GM18505 (cell line): Measurements from ENCODE around the gene RBM4B.

ENCODE experiments used
- ATAC-seq: cut with Tn5 transposase; IDR thresholded peaks from one replicate; pipeline ENCODE4 v1.9.1; 2021; ENCODE audit not compliant: unreplicated experiment
- POLR2A ChIP-seq: IDR thresholded peaks from 4 replicates; pipeline ENCODE4 v1.6.1; 2011; ENCODE audit warnings: borderline replicate concordance; ENCODE audit not compliant: insufficient read depth, insufficient read length; ENCODE audit errors: extremely low read depth

Gene RBM4B

DNA sequence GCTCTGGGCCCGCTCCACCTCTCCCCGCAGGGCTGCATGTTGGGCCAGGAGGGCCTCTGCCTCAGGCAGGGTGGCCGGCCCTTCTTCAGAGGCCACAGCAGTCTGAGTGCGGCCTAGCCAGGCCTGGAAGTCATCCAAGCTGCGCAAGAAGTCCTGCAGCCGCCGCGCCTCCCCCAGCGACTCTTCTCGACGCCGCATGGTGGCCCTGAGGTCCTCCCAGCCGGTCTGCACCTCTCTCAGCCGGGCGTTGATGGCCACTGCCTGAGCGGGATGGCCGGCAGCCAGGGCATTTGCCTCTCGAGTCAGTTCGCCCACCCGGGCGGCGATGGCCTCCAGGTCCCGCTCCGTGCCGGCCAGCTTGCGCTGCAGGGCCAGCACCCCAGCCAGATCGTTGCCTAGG lies 23.1 kb upstream of the RBM4B start:
- no peak for TF ChIP-seq POLR2A
- ATAC-seq, result no peak

DNA sequence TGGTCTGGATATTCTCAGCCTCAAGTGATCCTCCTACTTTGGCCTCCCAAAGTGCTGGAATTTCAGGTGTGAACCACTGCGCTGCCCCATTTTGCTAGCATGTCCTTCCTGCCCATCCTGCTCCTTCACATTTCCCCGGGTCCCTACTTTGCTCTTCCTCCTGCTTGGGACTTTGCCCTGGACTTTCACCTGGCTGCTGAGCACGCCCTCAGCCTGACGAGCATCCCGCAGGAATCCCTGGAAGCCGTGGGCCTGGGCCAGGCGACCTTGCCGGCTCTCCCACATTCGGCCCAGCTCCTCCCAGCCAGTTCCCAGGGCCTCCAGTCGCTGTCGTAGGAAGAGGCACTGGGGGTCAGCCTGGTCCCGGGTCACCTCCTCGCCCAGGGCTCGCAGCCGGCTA lies 22.6 kb upstream of the RBM4B start:
- ATAC-seq, result no peak
- TF ChIP-seq POLR2A, result no peak

GRCh38 chr11:66698491-66698890 lies 20.8 kb upstream of the RBM4B start:
- TF ChIP-seq POLR2A, result no peak
- no peak for ATAC-seq

DNA sequence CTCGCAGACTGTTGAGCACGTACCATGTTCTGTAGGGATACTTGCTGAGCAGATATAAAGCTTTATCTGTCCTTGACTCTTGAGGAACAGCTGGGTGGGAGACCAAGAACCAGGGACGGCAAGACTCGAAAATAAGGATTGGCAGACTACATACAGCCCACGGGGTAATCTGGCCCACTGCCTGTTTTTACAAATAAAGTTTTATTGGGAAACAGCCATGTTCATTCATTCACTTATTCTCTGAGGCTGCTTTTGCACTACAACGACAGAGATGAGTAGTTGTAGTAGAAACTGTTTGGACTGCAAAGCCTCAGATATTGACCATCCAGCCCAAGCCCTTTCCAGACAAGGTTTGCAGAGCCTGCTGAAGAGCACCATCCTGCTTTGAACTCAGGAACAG lies 20.3 kb upstream of the RBM4B start:
- no peak for TF ChIP-seq POLR2A
- no peak for ATAC-seq

- TF ChIP-seq POLR2A, result no peak
- no peak for ATAC-seq
Measured at GRCh38 chr11:66696146-66696545, 18.5 kb upstream of the RBM4B start.

GRCh38 chr11:66694732-66695207 lies 17.1 kb upstream of the RBM4B start:
- ATAC-seq, result no peak
- no peak for TF ChIP-seq POLR2A

- no peak for TF ChIP-seq POLR2A
- ATAC-seq, result no peak
Measured at GRCh38 chr11:66694056-66694410, 16.3 kb upstream of the RBM4B start.

DNA sequence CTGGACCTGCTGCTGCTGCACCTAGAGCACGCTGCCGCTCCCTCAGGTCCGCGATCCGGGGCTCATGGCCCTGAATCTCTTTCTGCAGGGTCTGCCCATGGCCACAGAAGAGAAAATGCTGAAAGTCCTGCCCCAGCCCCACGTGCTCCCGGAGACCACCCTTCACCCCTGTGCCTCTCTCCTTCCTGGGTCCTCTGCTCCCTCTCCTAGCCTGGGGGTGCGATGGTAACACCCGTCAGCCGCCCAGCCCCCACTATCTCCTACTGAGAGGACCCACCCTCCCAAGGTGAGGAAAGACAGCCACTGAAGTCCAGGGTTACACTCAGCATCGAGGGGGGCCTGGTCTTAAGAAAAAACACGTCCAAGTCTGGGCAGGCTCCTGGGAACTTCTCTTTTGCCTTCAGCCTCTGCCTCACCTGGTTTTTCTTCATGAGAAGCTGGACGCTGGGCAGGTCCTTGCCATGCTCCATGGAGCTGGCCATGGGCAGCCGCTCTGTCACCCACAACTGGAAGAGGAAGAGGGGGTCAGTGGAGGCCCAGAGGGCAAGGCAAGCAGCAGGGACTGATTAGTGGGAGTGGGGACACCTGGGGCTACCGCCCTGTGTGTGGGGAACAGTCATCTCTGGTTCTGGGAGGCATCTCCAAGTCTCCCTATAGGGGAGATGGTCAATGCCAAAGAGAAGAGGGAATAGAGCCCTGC lies 15.8 kb upstream of the RBM4B start:
- no peak for TF ChIP-seq POLR2A
- ATAC-seq, result no peak

DNA sequence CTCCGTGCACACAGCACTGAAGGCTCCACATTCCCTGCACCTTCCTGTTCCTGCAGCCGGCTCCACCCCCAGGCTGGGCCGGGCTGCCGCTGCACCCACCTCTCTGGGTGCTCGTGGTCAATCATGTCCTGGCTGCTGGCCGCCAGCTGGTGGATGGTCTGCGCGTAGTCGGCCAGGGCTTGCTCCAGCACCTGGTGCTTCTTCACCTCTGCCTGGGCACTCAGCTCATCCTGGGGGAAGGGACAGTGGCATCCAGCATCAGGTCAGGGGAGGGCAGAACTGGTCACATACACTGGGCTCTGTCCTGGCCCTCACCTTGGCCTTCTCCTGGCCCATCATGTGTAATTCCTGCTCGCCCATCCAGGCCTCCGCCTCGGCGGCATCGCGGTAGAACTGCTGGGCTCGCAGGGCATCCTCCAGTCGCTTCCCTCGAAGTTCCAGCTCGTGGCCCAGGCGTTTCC lies 15.2 kb upstream of the RBM4B start:
- TF ChIP-seq POLR2A, result no peak
- ATAC-seq, result no peak

DNA sequence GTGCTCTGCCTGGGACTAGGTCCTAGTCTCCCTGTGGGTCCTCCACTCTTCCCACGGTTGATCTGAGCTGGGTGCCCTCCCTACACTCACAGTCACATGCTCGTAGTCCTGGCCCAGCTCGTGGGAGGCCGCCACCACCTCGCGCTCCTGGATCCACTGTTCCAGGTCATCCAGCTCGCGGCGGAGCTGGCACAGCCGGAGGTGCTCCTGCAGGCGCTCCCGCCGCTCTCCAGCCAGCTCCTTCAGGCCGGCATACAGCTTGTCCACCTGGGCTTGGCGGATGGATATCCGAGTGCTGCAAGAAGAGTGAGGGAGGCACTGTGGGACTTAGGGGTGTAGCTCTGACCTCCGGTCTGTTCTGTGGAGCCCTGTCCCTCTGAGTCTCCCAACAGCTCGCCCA lies 14.8 kb upstream of the RBM4B start:
- TF ChIP-seq POLR2A, result no peak
- no peak for ATAC-seq

DNA sequence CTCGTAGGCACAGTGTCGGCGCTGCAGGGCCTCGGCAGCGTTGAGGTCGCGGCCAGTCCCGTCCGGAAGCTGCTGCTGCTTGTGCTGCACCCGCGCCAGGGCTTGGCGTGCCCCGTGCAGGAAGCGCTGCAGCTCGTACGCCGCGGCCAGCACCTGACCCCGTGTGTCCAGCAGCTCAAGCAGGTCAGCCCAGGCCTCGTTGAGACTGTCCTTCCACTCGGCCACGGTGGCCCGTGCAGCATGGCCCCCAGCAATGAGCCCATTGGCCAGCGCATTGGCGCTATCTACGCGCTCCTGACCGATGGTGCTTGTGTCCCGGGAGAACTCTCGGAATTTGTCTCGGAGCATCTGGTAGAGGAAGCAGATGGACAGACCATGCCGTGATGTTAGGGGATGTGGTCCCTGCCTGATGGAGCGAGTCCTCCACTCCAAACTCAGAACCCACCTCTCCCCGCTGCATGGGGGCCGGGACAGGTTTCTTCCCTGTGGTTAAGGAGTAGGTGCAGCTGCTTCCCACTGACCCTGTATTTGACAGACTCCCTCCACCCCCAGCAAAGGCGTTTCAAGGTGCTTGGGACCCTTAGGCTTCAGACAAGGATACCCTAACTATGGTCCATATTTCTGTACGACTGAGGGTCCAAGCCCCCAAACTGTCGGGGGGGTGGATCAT lies 13.8 kb upstream of the RBM4B start:
- ATAC-seq, result no peak
- no peak for TF ChIP-seq POLR2A

- TF ChIP-seq POLR2A, result no peak
- ATAC-seq, result no peak
Measured at GRCh38 chr11:66689661-66690590, 12.2 kb upstream of the RBM4B start.

DNA sequence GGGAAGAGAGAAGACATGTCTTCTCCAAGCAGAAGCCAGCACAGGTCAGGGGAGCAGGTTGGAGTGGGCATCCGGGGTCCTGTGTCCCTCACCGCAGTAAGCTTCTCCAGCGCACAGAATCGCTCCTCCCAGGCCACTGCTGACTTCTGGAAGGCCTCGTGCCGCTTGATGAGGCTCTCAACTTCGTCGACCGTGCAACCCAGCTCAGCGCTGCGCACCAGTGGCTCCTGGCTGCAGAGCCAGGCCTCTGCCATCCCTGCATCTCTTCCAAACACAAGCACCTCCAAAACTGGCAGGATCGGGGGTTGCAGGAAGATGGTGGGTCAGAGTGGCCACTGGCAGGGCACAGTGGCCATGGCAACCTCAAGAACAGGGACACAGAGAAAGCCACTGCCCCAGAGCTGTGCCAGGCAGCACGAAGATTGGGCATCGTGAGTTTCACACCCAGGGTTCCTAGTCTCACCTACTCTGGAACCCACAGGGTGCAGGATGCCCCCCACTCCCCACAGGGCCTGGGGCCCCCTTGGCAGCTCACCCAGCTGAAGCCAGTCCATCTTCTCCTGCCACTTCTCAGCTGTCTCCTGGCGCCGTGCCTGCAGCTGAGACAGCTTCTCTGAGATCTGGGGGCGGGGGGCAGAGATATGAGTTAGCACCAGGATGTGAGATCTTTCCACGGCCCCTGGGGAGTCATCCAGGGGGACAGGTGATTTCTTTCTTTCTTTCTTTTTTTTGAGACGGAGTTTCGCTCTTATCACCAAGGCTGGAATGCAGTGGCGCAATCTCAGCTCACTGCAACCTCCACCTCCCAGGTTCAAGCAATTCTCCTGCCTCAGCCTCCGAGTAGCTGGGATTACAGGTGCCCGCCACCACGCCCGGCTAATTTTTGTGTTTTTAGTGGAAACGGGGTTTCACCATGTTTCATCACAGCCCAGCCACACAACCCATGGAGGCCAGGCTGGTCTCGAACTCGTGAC lies 11.2 kb upstream of the RBM4B start:
- no peak for TF ChIP-seq POLR2A
- ATAC-seq, result no peak

DNA sequence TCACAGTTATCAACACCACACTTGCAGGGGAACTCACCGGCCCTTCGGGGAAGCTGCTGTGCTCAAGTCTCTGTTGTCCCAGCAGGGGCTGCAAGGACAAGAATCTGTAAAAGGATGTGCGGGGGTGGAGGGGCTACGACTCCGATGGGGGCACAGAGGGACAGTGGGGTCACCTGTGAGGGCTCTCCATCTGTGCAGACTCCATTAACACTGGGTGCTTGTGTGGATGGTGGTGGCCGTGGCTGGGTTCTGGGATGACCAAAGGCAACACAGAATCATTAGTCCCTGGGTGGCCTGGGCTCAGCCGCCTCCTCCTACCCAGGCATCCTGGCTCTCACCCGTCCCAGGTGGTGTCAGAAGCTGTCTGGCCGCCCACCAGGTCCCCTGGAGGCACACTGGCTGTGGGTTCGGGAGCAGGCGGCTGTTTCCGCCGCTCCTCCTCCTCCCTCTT lies 10.2 kb upstream of the RBM4B start:
- TF ChIP-seq POLR2A, result no peak
- ATAC-seq, result no peak
